ENCODE measurements around the gene ZNF330.

DNA sequence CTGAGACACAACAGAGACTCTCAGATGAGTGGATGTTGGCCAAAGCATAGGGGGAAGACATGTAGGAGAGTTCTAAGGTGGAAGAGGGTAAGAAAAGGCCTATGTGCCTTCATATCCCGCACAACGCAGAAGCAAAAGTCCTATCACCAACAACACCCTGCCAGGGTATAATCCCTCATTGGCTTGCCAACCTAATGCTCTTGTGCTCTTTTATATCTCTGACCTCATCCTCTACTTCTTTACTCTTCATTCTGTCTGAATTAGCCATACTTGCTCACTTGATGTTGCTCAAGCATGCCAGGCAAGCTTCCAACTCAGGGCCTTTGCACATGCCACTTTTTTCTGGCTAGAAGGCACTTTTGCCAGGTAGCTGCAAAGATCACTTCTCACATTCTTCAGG lies 28.1 kb upstream of the ZNF330 start:
- TF ChIP-seq, protein P1, sequence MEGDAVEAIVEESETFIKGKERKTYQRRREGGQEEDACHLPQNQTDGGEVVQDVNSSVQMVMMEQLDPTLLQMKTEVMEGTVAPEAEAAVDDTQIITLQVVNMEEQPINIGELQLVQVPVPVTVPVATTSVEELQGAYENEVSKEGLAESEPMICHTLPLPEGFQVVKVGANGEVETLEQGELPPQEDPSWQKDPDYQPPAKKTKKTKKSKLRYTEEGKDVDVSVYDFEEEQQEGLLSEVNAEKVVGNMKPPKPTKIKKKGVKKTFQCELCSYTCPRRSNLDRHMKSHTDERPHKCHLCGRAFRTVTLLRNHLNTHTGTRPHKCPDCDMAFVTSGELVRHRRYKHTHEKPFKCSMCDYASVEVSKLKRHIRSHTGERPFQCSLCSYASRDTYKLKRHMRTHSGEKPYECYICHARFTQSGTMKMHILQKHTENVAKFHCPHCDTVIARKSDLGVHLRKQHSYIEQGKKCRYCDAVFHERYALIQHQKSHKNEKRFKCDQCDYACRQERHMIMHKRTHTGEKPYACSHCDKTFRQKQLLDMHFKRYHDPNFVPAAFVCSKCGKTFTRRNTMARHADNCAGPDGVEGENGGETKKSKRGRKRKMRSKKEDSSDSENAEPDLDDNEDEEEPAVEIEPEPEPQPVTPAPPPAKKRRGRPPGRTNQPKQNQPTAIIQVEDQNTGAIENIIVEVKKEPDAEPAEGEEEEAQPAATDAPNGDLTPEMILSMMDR (IDR thresholded peaks at IDR 0.05; ENCODE audit: low read length), result no peak
- no peak for TF ChIP-seq EZH2phosphoT487 (IDR thresholded peaks at IDR 0.05; ENCODE audit: low read length)
- no peak for TF ChIP-seq EZH2 (optimal IDR thresholded peaks at IDR 0.05; ENCODE audit: low read depth, low read length)
